SIG-M5 treated with dmso at 0.1 percent for 504 hours (cell line): ENCODE results near the gene KMT2B.

Experiments
- DNase-seq: peaks from one replicate; lab custom pipeline; 2025; ENCODE audit not compliant: unreplicated experiment; lab: John Stamatoyannopoulos, UW

KMT2B gene

DNA sequence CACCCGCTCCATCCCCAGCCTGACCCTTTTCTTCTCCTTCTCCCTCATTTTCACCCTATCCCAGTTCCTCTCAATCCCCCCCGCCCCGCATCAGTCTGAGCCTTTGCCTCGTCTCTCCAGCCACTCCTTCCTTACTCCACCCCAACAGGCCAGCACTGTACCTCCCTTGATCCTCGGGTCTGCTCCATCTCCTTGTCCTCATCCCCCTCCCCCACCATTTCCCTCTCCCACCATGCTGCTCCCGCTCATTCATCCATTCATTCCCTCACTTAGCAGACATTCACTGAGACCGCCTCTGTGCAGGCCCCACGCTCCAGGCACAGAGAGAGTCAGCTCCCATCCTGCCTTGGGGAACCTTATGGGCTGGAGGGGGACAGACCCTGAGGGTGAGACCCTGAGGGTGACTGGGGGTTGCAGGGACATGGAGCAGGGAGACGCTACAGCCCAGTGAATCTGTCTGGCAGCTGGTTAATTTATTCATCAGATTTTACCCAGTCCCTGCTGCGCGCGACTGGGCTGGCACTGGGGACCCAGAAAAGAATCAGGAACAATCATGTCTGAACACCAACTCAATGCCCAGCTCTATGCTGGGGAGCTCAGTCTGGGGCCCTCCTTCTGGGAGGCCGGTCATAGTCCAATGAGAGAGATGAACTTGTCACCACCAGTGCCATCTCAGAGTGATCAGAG, 58.4 kb downstream of the KMT2B start:
- no peak for DNase-seq

DNA sequence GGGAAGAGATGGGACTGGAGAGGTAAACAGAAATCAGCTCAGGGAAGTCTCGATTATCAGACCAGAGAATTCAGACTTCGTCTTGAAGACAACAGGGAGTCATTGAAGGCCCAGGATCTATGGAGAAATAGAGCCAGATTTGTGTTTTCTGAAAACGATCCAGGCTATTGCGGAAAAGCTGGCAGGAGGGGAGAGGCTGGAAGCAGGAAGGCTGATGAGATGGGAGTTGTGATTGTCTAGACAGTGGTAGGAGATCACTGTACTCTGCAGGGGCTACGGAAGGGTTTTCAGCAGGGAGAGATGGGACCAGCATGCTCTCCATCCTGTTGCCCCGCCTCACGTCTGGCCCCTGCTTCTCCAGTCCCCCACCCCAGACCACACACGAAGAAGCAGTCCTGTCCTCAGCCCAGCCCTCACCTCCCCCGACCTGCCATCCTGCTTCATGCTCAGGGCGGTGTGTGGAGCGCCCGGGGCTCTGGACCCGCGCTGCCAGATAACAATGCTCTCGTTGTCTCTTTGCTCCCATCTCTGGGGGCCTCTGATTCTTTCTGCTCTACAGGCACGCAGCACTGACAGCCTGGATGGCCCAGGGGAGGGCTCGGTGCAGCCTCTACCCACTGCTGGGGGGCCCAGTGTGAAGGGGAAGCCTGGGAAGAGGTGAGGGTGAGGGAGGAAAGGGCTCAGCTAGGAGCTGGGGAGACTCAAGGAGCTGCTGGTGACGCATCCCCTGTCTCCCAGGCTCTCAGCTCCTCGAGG, 59.5 kb downstream of the KMT2B start:
- no peak for DNase-seq

- no peak for DNase-seq
Observed at GRCh38 chr19:35777961-35778360, 60.2 kb downstream of the KMT2B start.

DNA sequence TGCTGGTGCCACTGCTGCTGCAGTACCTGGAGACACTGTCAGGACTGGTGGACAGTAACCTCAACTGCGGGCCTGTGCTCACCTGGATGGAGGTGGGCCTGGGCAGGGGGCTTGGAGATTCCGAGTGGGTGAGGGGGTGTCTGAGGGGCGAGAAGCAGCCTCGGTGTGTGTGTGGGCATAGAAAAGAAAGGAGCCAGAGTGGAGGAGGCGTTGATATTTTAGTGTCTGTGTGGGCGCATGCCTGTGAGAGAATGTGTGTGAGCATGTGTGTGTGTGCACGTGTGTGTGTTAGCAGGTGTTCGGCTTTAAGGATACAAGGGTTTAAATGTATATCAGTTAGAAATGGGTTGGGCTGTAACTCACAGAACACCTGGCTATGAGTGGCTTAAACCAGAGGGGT, 61.2 kb downstream of the KMT2B start:
- no peak for DNase-seq

DNA sequence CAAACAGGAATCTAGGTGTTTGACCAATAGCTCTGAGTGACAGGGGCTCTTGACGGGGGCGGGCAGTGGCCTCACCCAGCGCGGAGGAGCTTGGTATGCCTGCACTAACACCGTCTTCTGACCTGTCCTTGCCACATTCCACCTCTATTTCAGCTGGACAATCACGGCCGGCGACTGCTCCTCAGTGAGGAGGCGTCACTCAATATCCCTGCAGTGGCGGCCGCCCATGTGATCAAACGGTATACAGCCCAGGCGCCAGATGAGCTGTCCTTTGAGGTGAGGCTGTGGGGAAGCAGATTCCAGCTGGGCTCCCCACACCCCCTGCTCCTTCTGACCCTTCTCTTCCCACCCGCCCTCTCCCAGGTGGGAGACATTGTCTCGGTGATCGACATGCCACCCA, 62.3 kb downstream of the KMT2B start:
- no peak for DNase-seq

DNA sequence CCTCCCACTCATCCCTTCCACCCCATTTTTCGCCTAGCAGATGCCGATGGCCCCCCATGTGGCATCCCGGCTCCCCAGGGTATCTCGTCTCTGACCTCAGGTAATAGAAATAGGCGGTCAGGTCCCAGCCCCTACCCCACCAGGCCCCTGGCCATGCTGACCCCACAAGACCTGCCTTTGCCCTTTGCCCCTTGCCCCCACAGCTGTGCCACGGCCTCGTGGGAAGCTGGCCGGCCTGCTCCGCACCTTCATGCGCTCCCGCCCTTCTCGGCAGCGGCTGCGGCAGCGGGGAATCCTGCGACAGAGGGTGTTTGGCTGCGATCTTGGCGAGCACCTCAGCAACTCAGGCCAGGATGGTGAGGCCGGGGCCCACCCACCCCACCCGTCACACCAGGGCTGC, 62.9 kb downstream of the KMT2B start:
- DNase-seq: no peak

DNA sequence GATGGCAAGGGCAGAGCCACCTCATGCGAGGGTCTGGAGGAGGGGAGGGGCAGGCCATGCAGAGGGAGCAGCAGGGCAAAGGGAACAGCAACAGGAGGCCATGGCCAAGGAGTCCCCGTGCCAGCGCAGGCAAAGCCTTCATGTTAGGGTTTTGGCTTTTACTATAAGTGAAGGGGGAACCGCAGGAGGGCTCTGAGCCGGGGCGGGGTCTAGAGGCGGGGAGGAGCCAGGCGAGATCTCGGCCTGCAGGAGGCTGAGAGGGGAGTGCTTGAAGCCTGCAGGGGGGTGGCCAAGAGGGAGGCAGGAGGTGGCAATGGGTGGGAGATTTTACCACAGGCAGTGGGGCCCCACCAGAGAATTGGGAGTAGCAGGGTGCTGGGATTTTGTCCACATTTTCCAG, 63.8 kb downstream of the KMT2B start:
- DNase-seq: no peak

DNA sequence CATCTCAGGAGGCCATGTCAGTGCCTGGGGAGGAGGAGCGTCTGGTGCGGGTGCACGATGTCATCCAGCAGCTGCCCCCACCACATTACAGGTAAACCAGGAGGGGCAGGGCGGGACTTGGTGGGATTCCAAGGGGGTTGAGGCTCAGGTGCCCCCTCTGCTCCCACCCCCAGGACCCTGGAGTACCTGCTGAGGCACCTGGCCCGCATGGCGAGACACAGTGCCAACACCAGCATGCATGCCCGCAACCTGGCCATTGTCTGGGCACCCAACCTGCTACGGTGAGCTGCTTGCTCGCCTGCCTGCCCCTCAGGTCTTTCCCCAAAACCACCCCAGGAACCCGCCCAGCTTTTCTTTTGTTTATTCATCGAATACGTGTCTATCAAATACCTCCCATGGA, 64.8 kb downstream of the KMT2B start:
- no peak for DNase-seq

DNA sequence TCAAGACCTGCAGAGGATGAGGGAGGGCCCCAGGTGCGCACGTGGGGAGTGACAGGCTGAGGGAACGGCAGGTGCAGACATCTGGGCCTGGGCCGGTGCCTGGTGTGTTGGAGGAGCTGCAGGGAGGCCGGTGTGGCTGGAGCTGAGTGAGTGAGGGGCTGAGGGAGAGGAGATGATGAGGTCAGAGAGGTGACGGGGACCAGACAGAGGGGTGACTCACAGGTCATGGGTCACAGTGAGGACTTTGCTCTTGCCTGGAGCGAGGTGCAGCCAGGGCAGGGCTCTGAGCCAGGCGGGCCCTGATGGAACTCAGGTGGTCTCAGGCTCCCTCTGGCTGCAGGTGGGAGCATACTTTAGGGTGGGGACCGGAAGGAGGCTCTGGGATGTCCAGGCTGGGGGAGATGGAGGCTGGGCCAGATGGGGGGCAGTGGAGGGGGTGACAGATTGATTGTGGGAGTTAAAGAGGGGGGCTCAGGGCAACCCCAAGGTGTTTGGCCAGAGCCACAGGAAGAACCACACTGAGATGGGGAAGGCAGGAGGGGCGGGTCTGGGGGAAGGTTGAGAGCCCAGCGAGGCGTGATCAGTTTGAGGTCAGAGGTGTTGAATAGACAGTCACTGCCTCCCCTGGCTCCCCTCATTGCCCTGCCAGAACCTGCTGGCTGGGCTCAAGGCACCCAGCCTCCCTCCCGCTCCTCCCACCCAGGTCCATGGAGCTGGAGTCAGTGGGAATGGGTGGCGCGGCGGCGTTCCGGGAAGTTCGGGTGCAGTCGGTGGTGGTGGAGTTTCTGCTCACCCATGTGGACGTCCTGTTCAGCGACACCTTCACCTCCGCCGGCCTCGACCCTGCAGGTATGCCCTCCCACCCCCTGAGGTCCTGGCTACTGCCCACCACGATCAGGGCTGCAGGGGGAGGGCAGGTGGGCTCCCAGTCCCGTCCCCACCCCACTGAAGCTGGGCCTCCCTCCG, 65.9 kb downstream of the KMT2B start:
- DNase-seq: no peak

- no peak for DNase-seq
Observed at GRCh38 chr19:35784503-35785338, 66.9 kb downstream of the KMT2B start.

DNA sequence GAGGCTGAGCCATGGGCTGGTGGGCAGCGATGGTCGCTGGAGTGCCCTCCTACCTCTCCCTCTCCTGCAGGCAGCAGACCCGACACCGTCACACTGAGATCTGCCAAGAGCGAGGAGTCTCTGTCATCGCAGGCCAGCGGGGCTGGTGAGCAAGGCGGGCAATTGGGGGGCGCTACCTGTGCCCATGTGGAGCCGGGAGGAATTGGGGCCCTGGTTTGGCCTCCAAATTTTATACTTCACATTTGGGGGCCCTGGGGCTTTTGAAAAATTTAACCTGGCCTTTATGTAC, 67.5 kb downstream of the KMT2B start:
- DNase-seq: no peak

DNA sequence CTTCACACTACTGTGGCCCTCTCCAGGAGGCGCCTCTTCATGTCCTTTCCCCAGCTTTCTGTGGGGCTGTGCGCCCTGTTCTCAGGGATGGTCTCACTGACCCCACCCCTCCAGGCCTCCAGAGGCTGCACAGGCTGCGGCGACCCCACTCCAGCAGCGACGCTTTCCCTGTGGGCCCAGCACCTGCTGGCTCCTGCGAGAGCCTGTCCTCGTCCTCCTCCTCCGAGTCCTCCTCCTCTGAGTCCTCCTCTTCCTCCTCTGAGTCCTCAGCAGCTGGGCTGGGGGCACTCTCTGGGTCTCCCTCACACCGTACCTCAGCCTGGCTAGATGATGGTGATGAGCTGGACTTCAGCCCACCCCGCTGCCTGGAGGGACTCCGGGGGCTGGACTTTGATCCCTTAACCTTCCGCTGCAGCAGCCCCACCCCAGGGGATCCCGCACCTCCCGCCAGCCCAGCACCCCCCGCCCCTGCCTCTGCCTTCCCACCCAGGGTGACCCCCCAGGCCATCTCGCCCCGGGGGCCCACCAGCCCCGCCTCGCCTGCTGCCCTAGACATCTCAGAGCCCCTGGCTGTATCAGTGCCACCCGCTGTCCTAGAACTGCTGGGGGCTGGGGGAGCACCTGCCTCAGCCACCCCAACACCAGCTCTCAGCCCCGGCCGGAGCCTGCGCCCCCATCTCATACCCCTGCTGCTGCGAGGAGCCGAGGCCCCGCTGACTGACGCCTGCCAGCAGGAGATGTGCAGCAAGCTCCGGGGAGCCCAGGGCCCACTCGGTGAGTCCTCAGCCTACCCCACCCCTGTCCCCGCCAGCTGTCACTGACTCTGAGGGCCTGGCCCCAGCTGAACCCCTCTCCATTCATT, 68.7 kb downstream of the KMT2B start:
- no peak for DNase-seq

DNA sequence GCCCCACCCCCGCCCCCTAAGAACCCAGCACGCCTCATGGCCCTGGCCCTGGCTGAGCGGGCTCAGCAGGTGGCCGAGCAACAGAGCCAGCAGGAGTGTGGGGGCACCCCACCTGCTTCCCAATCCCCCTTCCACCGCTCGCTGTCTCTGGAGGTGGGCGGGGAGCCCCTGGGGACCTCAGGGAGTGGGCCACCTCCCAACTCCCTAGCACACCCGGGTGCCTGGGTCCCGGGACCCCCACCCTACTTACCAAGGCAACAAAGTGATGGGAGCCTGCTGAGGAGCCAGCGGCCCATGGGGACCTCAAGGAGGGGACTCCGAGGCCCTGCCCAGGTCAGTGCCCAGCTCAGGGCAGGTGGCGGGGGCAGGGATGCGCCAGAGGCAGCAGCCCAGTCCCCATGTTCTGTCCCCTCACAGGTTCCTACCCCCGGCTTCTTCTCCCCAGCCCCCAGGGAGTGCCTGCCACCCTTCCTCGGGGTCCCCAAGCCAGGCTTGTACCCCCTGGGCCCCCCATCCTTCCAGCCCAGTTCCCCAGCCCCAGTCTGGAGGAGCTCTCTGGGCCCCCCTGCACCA, 69.5 kb downstream of the KMT2B start:
- DNase-seq: no peak
